T-helper 1 cell treated with Interleukin-12 subunit alpha and Interleukin-12 subunit beta and Interleukin-4 antibody, amounts not matched to agents 30 ng/mL and 1 ng/mL, for 36 hours (primary cell): ENCODE results near the gene SLC10A1. TPM values are rescaled to one million over a fixed set of nuclear protein-coding genes. Genes with fewer than 3 reads are reported as not detected.
"Not testable (repeated sequence)": the region's sequence is repeated elsewhere in the genome, so short reads cannot be mapped to it uniquely, and the experiment has no call there.

ENCODE experiments used
- intact Hi-C: fragments of 100-400 bp; cut with micrococcal nuclease; formaldehyde crosslinking; loops from one replicate; pipeline ENCODE4 v1.15.1; 2024
- total RNA-seq: library from RNA; stranded (reverse); gene quantifications from 2 replicates; pipeline ENCODE4 v1.2.3, GENCODE V29; 2022

Gene SLC10A1
- total RNA-seq, 1 donor from 2014 or later: not detected

- intact Hi-C loops: no loop called here
Observed at GRCh38 chr14:69772082-69773017, 24.7 kb downstream of the SLC10A1 start.

DNA sequence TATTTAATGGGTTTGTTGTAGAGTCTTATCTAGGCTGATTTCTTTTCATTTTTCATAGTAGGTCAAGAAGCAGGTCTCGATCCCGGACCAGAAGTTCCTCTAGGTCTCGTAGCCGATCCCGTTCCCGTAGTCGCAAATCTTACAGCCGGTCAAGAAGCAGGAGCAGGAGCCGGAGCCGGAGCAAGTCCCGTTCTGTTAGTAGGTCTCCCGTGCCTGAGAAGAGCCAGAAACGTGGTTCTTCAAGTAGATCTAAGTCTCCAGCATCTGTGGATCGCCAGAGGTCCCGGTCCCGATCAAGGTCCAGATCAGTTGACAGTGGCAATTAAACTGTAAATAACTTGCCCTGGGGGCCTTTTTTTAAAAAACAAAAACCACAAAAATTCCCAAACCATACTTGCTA lies 25.9 kb downstream of the SLC10A1 start:
- intact Hi-C loops: no loop called here

DNA sequence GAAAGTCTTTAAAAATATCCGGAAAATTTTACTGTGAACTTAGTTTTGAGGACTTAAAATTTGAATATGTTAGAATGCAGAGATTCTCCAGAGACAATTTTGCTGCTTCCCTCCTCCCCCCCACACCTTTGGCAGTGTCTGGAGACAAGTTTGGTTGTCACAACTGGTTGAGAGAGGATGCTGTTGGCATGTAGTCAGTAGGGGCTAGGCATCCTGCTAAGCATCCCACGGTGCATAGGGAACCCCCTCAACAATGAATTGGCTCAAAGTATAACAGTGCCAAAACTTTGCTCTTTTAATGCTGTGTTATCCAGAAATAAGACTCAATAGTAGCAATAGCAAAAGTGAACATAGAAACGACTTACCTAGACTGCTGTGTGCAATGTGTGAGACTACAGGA lies 26.5 kb downstream of the SLC10A1 start:
- intact Hi-C loops: no loop called here

DNA sequence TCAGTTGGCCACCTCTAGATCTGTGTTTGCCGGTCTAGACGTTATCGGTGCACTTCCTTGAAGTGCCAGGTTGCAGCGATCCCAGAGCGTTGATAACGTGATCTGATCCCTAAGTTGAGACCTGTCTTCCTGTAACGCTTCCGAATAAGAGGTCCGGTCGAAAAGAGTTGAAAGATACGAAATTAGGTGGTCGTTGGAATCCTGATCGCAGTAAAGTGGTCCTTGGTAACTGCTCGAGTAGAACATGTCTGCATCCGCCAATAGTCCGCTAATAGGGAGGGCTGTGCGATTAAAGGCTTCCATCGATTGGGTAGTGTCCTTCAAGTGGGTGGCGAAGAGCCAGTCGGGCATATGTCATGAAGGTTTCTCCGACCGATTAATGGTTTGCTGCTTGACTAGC lies 27.4 kb downstream of the SLC10A1 start:
- intact Hi-C loops: loop anchor here (5.0 kb wide), 1 partner anchor 873 kb away; the partner anchor contains the start of gene TTC9

- intact Hi-C loops: loop anchor here (5.0 kb wide), 1 partner anchor 873 kb away; the partner anchor contains the start of gene TTC9
Observed at GRCh38 chr14:69768873-69769272, 28.2 kb downstream of the SLC10A1 start.

DNA sequence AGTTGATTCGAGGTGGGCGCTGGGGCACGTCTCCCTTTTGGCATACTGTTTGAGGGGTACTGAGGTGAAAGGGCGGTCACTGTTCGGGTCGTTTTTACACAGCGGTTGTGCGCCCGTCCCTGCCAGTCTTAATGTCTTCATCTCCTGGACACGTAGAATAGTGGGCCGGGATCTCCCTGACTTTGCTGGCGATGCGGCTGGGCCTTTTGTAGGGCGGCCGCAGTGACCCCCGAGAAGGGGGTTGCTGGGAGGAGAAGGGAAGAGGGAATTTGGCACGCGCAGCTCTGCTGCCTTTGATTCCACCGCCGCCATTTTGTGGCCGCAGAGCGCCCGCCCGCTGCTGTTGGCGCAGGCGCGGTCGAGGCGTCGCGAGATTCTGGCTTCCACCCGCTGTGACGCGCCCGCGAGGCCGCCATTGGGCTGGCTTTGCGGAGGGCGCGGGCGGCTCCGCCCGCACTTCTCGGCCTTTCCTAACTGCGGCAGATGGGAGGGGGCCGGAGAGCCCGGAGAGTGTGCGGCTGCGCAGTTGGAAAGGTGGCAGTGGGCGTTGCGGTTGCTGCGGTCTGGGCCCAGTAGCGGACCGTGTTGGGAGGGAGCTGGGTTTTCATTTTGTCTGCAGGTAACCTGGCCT lies 29.6 kb downstream of the SLC10A1 start:
- intact Hi-C loops: loop anchor here (1.0 to 5.0 kb wide), 14 partner anchors 40 to 1951 kb away; partner anchors contain the start of genes COX16, DCAF5, ERH and MAP3K9

GRCh38 chr14:69766984-69767368 lies 30.1 kb downstream of the SLC10A1 start, which contains the start of gene SRSF5:
TSS of gene SRSF5 (plus strand) at chr14:69767142. CDS start at chr14:69768157, 1,015 bp downstream.
- intact Hi-C loops: loop anchor here (1.0 to 5.0 kb wide), 14 partner anchors 40 to 1950 kb away; partner anchors contain the start of genes COX16, DCAF5, ERH and MAP3K9

- intact Hi-C loops: no loop called here
Observed at GRCh38 chr14:69763761-69764510, 33.1 kb downstream of the SLC10A1 start.

DNA sequence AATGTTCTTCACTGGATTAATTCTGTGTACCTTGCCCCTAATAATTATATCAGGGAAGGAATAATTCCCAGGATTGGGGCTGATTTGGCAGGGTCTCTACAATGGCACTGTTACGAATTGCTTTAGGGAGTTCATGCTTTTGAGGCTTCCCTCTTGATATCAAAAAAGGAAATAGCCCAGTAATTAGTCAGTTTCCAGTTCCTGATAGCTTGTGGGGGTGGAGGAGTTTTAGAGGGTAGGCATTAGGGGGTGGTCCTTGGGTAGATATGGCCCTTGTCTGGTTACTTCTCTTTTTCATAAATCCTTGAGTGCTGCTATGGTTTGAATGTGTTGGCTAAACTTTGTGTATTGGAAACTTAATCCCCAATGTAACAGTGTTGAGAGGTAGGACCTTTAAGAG lies 36.2 kb downstream of the SLC10A1 start:
- intact Hi-C loops: no loop called here

DNA sequence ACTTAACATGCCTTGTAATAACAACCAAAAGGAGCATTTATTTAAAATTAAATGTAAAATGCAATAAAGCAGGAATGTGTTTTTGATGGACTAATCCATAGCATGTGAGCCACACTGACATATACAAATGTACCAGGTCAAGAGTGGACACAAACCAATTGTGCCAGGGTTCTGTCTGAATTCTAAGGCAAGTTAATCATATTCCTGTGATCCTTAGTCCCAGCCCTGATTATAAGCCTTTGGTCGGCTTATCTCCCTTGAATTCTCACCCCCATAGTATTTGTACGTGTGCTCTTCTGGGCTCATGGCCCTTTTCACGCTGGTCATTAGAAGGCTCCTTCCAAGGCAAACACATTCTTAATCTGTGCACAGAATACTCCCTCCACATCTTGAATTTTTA lies 40.7 kb downstream of the SLC10A1 start:
- intact Hi-C loops: no loop called here

DNA sequence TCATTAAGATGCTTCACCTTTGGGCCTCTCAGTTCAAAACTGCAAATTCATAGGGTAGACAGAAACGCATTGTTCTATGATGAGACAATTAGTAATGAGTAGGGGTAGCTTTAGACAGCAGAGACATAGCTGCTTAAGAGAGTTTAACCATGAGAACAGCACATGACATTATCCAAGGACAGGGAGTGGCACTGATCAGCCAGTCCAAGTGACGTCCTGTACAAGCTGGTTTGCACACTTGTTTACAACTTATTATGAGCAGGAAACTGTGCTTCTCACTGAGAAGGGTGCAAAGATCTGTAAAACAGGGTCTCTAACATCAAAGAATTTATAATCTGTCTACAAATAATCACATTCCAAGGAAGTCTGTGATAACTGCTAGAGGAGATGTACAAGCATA lies 41.3 kb downstream of the SLC10A1 start:
- intact Hi-C loops: no loop called here

DNA sequence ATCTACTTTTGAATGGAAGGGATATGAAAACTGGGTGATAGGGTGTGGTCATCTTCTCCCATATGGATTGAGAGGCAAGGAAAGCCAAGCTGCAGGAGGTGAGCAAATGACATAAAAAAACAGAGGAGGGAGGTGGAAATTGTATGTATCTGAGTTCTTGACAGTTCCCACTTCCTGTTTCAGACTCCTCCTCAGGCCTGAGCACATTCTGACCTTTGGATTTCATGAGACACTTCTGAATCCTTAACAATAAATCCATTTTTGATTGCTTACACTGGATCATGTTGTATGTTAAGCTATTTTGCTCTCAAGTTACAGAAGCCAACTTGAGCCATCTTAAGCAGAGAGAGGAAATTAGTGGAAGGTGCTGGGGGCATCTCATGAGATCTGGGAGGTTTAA lies 41.7 kb downstream of the SLC10A1 start:
- intact Hi-C loops: no loop called here

DNA sequence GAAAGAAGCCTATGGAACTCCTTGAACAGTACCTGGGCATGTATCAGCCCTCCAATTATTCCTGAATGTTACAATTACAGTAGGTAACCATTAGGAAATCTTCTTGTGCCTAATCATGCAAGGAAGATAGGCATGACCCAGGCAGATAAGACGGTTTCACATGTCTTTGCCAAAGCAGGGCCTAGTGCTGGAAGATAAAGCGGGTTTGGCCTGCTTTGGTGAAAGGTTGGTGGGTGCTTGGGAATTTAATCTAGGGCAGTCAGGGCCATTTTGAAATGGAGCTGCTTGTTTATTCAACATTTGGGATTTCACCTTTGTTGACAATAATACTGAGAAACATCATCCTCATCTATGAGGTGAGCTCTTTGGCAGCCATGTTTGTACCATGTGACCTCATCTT lies 42.6 kb downstream of the SLC10A1 start:
- intact Hi-C loops: no loop called here

- intact Hi-C loops: no loop called here
Observed at GRCh38 chr14:69753860-69754259, 43.2 kb downstream of the SLC10A1 start.

DNA sequence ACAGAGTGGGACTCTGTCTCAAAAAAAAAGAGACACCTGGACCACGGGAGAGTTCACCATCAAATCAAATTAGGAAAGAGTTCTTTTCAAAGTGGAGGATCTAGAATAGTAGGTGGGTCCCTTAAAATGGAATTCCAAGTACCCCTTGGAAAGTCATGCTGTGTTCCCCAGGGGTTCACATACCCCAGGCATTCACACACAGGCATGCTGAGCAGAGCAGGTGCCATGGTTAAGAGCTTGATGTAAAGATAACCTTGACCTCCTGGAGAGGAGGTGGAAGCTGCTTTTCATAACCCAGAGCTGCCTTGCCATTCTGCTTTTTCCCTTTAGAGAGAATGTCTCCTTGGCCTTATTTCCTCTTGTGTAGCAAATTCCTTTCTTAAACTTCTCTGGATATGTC lies 44.3 kb downstream of the SLC10A1 start:
- intact Hi-C loops: no loop called here

GRCh38 chr14:69750495-69750894 lies 46.5 kb downstream of the SLC10A1 start:
- intact Hi-C loops: no loop called here

DNA sequence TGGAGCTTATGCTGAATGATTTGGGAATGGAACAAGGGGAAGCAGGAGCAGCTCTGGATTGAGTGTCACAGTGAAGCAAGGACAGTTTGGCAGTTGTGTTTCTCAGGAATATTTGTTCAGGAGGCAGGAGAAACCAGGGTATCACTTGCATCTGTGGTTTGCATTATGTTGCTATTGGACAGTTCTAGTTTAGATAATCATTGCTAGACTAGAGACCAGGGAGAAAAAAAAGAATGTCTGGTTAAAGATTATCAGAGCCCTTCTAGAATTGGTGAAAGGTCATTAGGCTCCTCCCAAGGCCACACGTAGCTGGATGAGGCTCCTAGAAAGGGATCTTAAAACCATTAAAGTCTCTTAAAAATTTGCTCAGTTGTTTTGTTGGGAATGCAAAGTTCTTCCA lies 47.1 kb downstream of the SLC10A1 start:
- intact Hi-C loops: no loop called here

DNA sequence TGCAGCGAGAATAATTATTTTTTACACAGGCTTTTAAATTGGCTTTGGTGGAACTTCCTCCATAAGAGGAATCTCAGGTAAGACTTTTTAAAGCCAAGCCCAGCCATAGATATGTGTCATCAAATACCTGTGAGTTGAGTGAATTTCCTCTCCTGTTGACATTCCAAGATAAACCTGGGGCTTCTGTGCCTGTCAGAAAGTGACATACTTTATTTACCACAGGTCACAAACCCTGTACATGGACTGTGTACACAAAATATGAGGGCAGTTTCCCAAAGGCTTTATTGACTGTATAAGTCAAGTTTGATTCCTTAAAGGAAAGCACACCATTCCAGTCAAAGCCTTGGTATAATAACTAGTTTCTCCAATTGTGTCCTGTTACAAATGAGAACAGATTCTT lies 56.0 kb downstream of the SLC10A1 start:
- intact Hi-C loops: no loop called here

DNA sequence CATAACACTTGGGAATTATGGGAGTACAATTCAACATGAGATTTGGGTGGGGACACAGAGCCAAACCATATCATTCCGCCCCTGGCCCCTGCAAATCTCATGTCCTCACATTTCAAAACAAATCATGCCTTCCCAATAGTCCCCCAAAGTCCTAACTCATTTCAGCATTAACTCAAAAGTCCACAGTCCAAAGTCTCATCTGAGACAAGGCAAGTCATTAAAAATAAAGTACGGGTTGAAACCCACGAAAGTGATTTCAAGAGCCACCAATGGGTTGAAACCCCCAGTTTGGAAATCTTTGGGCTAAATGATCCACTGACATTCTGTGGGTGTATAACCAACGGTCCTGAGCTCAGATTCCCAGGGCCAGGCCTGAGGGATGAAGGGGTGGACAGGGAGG lies 60.6 kb downstream of the SLC10A1 start:
- intact Hi-C loops: not testable (repeated sequence)

- intact Hi-C loops: not testable (repeated sequence)
Observed at GRCh38 chr14:69731919-69732598, 65.0 kb downstream of the SLC10A1 start.

DNA sequence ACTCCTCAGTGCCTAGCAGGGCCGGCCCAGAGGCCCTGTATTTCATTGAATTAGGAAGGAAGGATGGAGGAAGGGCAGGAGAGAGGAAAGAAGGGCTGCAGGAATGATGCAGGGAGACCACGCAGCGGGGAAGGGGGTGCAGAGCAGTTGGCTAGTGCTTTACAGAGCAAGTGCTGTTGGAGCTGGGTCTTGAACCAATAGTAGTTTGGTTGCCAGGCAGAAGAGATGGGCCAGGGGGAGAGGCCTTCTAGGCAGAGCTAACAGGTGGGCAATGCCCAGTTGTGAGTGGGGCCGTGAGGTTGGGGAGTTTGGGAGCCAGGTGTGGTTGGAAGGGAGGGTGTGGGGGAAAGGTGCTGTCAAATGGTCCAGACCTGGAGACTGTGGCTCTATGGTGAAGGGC lies 69.2 kb downstream of the SLC10A1 start:
- intact Hi-C loops: loop anchor here (1.0 to 2.0 kb wide), 4 partner anchors 39 to 143 kb away; partner anchors contain the start of genes SRSF5 and SUSD6
